HTR-8/SVneo (cell line): Measurements from ENCODE around the gene SLC13A4.
"Not testable (repeated sequence)": the region's sequence is repeated elsewhere in the genome, so short reads cannot be mapped to it uniquely, and the experiment has no call there.

Source experiments
- DNase-seq: peaks from one replicate; pipeline ENCODE4 v3.0.0; 2011; ENCODE audit warnings: low spot score, mixed read lengths; ENCODE audit not compliant: insufficient read length
- FAIRE-seq: peaks from 2 replicates; lab custom pipeline; 2011; peaks lifted over from hg19 to GRCh38; lab: Jason Lieb, UNC

SLC13A4 gene

GRCh38 chr7:135668852-135669395 is 59.1 kb downstream of the SLC13A4 start:
- FAIRE-seq, DNase-seq: not testable (repeated sequence)

GRCh38 chr7:135667626-135668025 is 60.4 kb downstream of the SLC13A4 start:
- not testable (repeated sequence) for DNase-seq, FAIRE-seq

GRCh38 chr7:135666846-135667245 is 61.1 kb downstream of the SLC13A4 start:
- DNase-seq: no peak
- FAIRE-seq: no peak

- FAIRE-seq (no peak), DNase-seq (no peak)
Measured at GRCh38 chr7:135666156-135666555, 61.8 kb downstream of the SLC13A4 start.

- FAIRE-seq (no peak), DNase-seq (no peak)
Measured at GRCh38 chr7:135665042-135665441, 62.9 kb downstream of the SLC13A4 start.

- FAIRE-seq: no peak
Measured at GRCh38 chr7:135664046-135664589, 63.9 kb downstream of the SLC13A4 start.

GRCh38 chr7:135662373-135663114 is 65.4 kb downstream of the SLC13A4 start, which contains the start of gene STMP1:
STMP1 (plus strand) TSS chr7:135662514.
- FAIRE-seq (no peak), DNase-seq (peak; percentile 76)

More at GRCh38 chr7:135664046-135664589, 63.9 kb downstream of the SLC13A4 start:
- DNase-seq: no peak

- FAIRE-seq (no peak), DNase-seq (no peak)
Measured at GRCh38 chr7:135662123-135662372, 65.9 kb downstream of the SLC13A4 start.

- DNase-seq (no peak), FAIRE-seq (no peak)
Measured at GRCh38 chr7:135661311-135662122, 66.5 kb downstream of the SLC13A4 start.

GRCh38 chr7:135659159-135659846 is 68.7 kb downstream of the SLC13A4 start:
- DNase-seq: no peak
- FAIRE-seq: no peak

- DNase-seq (no peak), FAIRE-seq (no peak)
Measured at GRCh38 chr7:135658564-135658963, 69.4 kb downstream of the SLC13A4 start.

- no peak for FAIRE-seq
Measured at GRCh38 chr7:135653340-135654080, 74.5 kb downstream of the SLC13A4 start.

GRCh38 chr7:135650831-135651573 is 77.0 kb downstream of the SLC13A4 start:
- DNase-seq: peak; percentile 69
- peak; percentile 40 for FAIRE-seq

More at GRCh38 chr7:135653340-135654080, 74.5 kb downstream of the SLC13A4 start:
- DNase-seq: no peak

GRCh38 chr7:135648235-135648634 is 79.8 kb downstream of the SLC13A4 start:
- DNase-seq (no peak), FAIRE-seq (no peak)

- FAIRE-seq (no peak), DNase-seq (no peak)
Measured at GRCh38 chr7:135647755-135648154, 80.2 kb downstream of the SLC13A4 start.

- no peak for DNase-seq
- no peak for FAIRE-seq
Measured at GRCh38 chr7:135645296-135645904, 82.6 kb downstream of the SLC13A4 start.

GRCh38 chr7:135644729-135645128 is 83.3 kb downstream of the SLC13A4 start:
- FAIRE-seq: no peak

GRCh38 chr7:135644154-135644553 is 83.8 kb downstream of the SLC13A4 start:
- FAIRE-seq (no peak), DNase-seq (no peak)

More at GRCh38 chr7:135644729-135645128, 83.3 kb downstream of the SLC13A4 start:
- DNase-seq: no peak
